H1 (cell line): ENCODE data around the gene UVRAG. TPM values are rescaled to one million over a fixed set of nuclear protein-coding genes. Genes with fewer than 3 reads are reported as not detected.

ENCODE experiments used
- CTCF ChIA-PET: fragments of 300-600 bp; sonication (Branson Sonifier 250); formaldehyde crosslinking; loops from one replicate; lab custom pipeline; 2021; ENCODE audit not compliant: partially characterized antibody; lab: Charles Lee
- POLR2A ChIA-PET: fragments of 300-600 bp; sonication (Branson Sonifier 250); formaldehyde crosslinking; loops from one replicate; lab custom pipeline; 2021; ENCODE audit warnings: inconsistent platforms; ENCODE audit not compliant: partially characterized antibody; lab: Charles Lee
- DNase-seq, 2 experiments: peaks; one replicate each; pipeline versions ENCODE4 v3.0.0 to v3.0.0-alpha.2; 2010 to 2022; ENCODE audit warnings: low spot score in 2 of 2, low read depth in 1 of 2, mixed read lengths in 1 of 2
- FAIRE-seq: peaks from 2 replicates; lab custom pipeline; 2011; peaks lifted over from hg19 to GRCh38; lab: Jason Lieb, UNC
- H2AFZ ChIP-seq: 2 replicates; pipeline ENCODE4 v1.8.1; 2012; ENCODE audit warnings: low read length, inconsistent platforms
- H2AK5ac ChIP-seq: 2 replicates; pipeline ENCODE4 v1.6.1; 2013; ENCODE audit warnings: low read depth, low read length
- H2BK120ac ChIP-seq: replicated peaks from 2 replicates; pipeline ENCODE3; 2013; ENCODE audit warnings: low read depth, low read length, inconsistent platforms
- H2BK12ac ChIP-seq: 2 replicates; pipeline ENCODE4 v1.6.1; 2013; ENCODE audit warnings: low read depth, low read length
- H2BK15ac ChIP-seq: 2 replicates; pipeline ENCODE4 v1.6.1; 2013; ENCODE audit warnings: low read length
- H2BK20ac ChIP-seq: 2 replicates; pipeline ENCODE4 v1.6.1; 2013; ENCODE audit warnings: low read length
- H2BK5ac ChIP-seq: 2 replicates; pipeline ENCODE4 v1.6.1; 2013; ENCODE audit warnings: low read depth, low read length
- H3K14ac ChIP-seq: 2 replicates; pipeline ENCODE4 v1.6.1; 2013; ENCODE audit warnings: inconsistent platforms; ENCODE audit not compliant: insufficient read length
- H3K18ac ChIP-seq: 2 replicates; pipeline ENCODE4 v1.6.1; 2013; ENCODE audit warnings: low read length; ENCODE audit errors: extremely low read depth
- H3K23ac ChIP-seq: 2 replicates; pipeline ENCODE4 v1.6.1; 2013; ENCODE audit warnings: inconsistent platforms; ENCODE audit not compliant: insufficient read length
- H3K23me2 ChIP-seq: 2 replicates; pipeline ENCODE4 v1.6.1; 2013; ENCODE audit warnings: low read depth, low read length
- H3K27ac ChIP-seq: 2 replicates; pipeline ENCODE4 v1.6.1; 2011; ENCODE audit warnings: low read depth, low read length, inconsistent platforms
- H3K27me3 ChIP-seq, 4 experiments: replicated peaks in 1 of 4; 1 replicate in 1 of 4; 2 replicates in 3 of 4; pipeline versions ENCODE4 v1.6.1 to v1.8.1; 2011 to 2013; ENCODE audit warnings: low read length in 3 of 4, mild to moderate bottlenecking in 3 of 4, inconsistent platforms in 2 of 4, mixed read lengths in 2 of 4, moderate library complexity in 1 of 4; ENCODE audit not compliant: control insufficient read depth in 3 of 4, insufficient read depth in 3 of 4; ENCODE audit errors: extremely low read depth in 1 of 4
- H3K36me3 ChIP-seq, 4 experiments: 2 replicates each; pipeline versions ENCODE4 v1.6.1 to v1.8.1; 2011 to 2013; ENCODE audit warnings: mild to moderate bottlenecking in 4 of 4, low read length in 3 of 4, moderate library complexity in 2 of 4, control low read depth in 1 of 4, inconsistent platforms in 1 of 4; ENCODE audit not compliant: insufficient read depth in 4 of 4, control insufficient read depth in 2 of 4
- H3K4ac ChIP-seq: replicated peaks from 2 replicates; pipeline ENCODE3; 2013; ENCODE audit warnings: low read length, low read depth, mixed read lengths, inconsistent platforms; ENCODE audit not compliant: insufficient read length
- H3K4me1 ChIP-seq, 4 experiments: replicated peaks in 1 of 4; 1 replicate in 1 of 4; 2 replicates in 3 of 4; pipeline versions ENCODE4 v1.6.1 to v1.8.1; 2011 to 2013; ENCODE audit warnings: low read length in 3 of 4, inconsistent platforms in 2 of 4, mixed read lengths in 1 of 4; ENCODE audit not compliant: insufficient read depth in 4 of 4, control insufficient read depth in 3 of 4
- H3K4me2 ChIP-seq, 2 experiments: 2 replicates each; pipeline versions ENCODE4 v1.6.1 to v1.8.1; 2011 to 2013; ENCODE audit warnings: low read depth in 2 of 2, low read length in 2 of 2, control low read depth in 1 of 2, inconsistent platforms in 1 of 2, mild to moderate bottlenecking in 1 of 2; ENCODE audit not compliant: insufficient read depth in 1 of 2
- H3K4me3 ChIP-seq, 4 experiments: fragments of 200-600, 300-600 bp in 1 of 4; sonication (generic), shearing (Covaris generic), sonication (Bioruptor Twin) in 1 of 4; 2 replicates each; pipeline versions ENCODE4 v1.5.1 to v1.8.1; 2011 to 2016; ENCODE audit warnings: low read length in 4 of 4, low read depth in 3 of 4, control low read depth in 2 of 4, inconsistent platforms in 2 of 4, mild to moderate bottlenecking in 2 of 4, mixed read lengths in 1 of 4, moderate library complexity in 1 of 4; ENCODE audit not compliant: insufficient read depth in 2 of 4; ENCODE audit errors: extremely low read depth in 1 of 4
- H3K56ac ChIP-seq: replicated peaks from 2 replicates; pipeline ENCODE3; 2013; ENCODE audit warnings: low read depth, mild to moderate bottlenecking, mixed read lengths, low read length, inconsistent platforms; ENCODE audit not compliant: insufficient read length
- H3K79me1 ChIP-seq: 2 replicates; pipeline ENCODE4 v1.6.1; 2013; ENCODE audit warnings: low read depth, low read length, control low read depth
- H3K79me2 ChIP-seq, 2 experiments: 2 replicates each; pipeline versions ENCODE4 v1.6.1 to v1.8.1; 2012 to 2013; ENCODE audit warnings: low read length in 2 of 2, mild to moderate bottlenecking in 2 of 2, inconsistent platforms in 1 of 2; ENCODE audit not compliant: insufficient read depth in 2 of 2, control insufficient read depth in 1 of 2
- H3K9ac ChIP-seq, 4 experiments: replicated peaks in 1 of 4; 1 replicate in 1 of 4; 2 replicates in 3 of 4; pipeline versions ENCODE4 v1.6.1 to v1.8.1; 2011 to 2013; ENCODE audit warnings: low read depth in 3 of 4, low read length in 3 of 4, control low read depth in 2 of 4, mild to moderate bottlenecking in 2 of 4, moderate library complexity in 2 of 4, inconsistent platforms in 1 of 4; ENCODE audit errors: extremely low read depth in 1 of 4
- H3K9me3 ChIP-seq, 2 experiments: 2 replicates each; pipeline versions ENCODE4 v1.6.1 to v1.8.1; 2012 to 2013; ENCODE audit warnings: mild to moderate bottlenecking in 2 of 2, moderate library complexity in 2 of 2, control low read depth in 1 of 2, inconsistent platforms in 1 of 2, low read depth in 1 of 2, low read length in 1 of 2, mixed read lengths in 1 of 2; ENCODE audit not compliant: insufficient read depth in 2 of 2
- H4K20me1 ChIP-seq, 2 experiments: replicated peaks in 1 of 2; 2 replicates each; pipeline versions ENCODE3 to v1.8.1; 2011 to 2013; ENCODE audit warnings: inconsistent platforms in 2 of 2, low read length in 2 of 2, mild to moderate bottlenecking in 1 of 2; ENCODE audit not compliant: insufficient read depth in 2 of 2, control insufficient read depth in 1 of 2
- H4K5ac ChIP-seq: 2 replicates; pipeline ENCODE4 v1.6.1; 2013; ENCODE audit warnings: low read length, low read depth, mixed read lengths, inconsistent platforms; ENCODE audit not compliant: insufficient read length
- H4K8ac ChIP-seq: 2 replicates; pipeline ENCODE4 v1.8.0; 2013; ENCODE audit warnings: mild to moderate bottlenecking, moderate library complexity, low read length, inconsistent platforms; ENCODE audit not compliant: insufficient read depth; ENCODE audit errors: extremely low read depth
- H4K91ac ChIP-seq: replicated peaks from 2 replicates; pipeline ENCODE3; 2013; ENCODE audit warnings: low read length, mixed read lengths, inconsistent platforms; ENCODE audit not compliant: insufficient read length
- ATF2 ChIP-seq: IDR thresholded peaks from 2 replicates; pipeline ENCODE4 v1.6.1; 2012; ENCODE audit warnings: low read length, inconsistent platforms
- BRCA1 ChIP-seq: IDR thresholded peaks from 2 replicates; pipeline ENCODE4 v1.6.1; 2012; ENCODE audit warnings: low read depth, low read length, improper control_type of control experiment
- CHD2 ChIP-seq: IDR thresholded peaks from 2 replicates; pipeline ENCODE4 v1.6.1; 2012; ENCODE audit warnings: low read length, improper control_type of control experiment
- JUN ChIP-seq: IDR thresholded peaks from 2 replicates; pipeline ENCODE4 v1.6.1; 2011; ENCODE audit warnings: low read depth, mild to moderate bottlenecking, improper control_type of control experiment, low read length
- KDM4A ChIP-seq: IDR thresholded peaks from one replicate; pipeline ENCODE4 v1.7.1; 2012; ENCODE audit warnings: low read depth, mild to moderate bottlenecking, moderate library complexity, low read length, inconsistent platforms; ENCODE audit not compliant: severe bottlenecking
- KDM5A ChIP-seq: fragments of 200-600 bp; IDR thresholded peaks from 2 replicates; pipeline ENCODE4 v1.7.1; 2012; ENCODE audit warnings: mild to moderate bottlenecking, low read length, inconsistent platforms, mixed read lengths
- NANOG ChIP-seq: IDR thresholded peaks from 2 replicates; pipeline ENCODE4 v1.6.1; 2011; ENCODE audit warnings: low read length, low read depth, mild to moderate bottlenecking, inconsistent platforms; ENCODE audit not compliant: insufficient read depth, poor library complexity, severe bottlenecking
- RFX5 ChIP-seq: IDR thresholded peaks from 2 replicates; pipeline ENCODE4 v1.6.1; 2011; ENCODE audit warnings: low read depth, low read length, improper control_type of control experiment, borderline replicate concordance
- SAP30 ChIP-seq: fragments of 300-600 bp; sonication (generic); IDR thresholded peaks from 2 replicates; pipeline ENCODE4 v1.7.1; 2012; ENCODE audit warnings: low read length, moderate library complexity, mild to moderate bottlenecking, inconsistent platforms; ENCODE audit not compliant: insufficient read depth, insufficient replicate concordance
- SP1 ChIP-seq: IDR thresholded peaks from 2 replicates; pipeline ENCODE4 v1.6.1; 2011; ENCODE audit warnings: low read depth, low read length
- SRF ChIP-seq: IDR thresholded peaks from 2 replicates; pipeline ENCODE4 v1.6.1; 2011; ENCODE audit warnings: mild to moderate bottlenecking, low read depth, low read length, moderate library complexity
- TAF7 ChIP-seq: optimal IDR thresholded peaks from 2 replicates; pipeline ENCODE3; 2011; ENCODE audit warnings: low read depth, mild to moderate bottlenecking, inconsistent platforms, low read length, moderate library complexity, borderline replicate concordance
- WGBS, 2 experiments: shearing (Covaris generic) in 1 of 2; methylation state at CpG; one replicate each; pipeline versions ENCODE4 v1.1.6 to v1.1.7; 2013 to 2015; ENCODE audit warnings: low lambda C conversion rate in 2 of 2, mixed read lengths in 2 of 2, inconsistent platforms in 1 of 2, low coverage in 1 of 2, missing lambda C conversion rate in 1 of 2; ENCODE audit not compliant: insufficient replicate concordance in 2 of 2, insufficient coverage in 1 of 2, insufficient read length in 1 of 2; ENCODE audit errors: extremely low coverage in 1 of 2, missing lambda C conversion rate in 1 of 2; 5-methylcytosine and 5-hydroxymethylcytosine counted together
- polyA plus RNA-seq, 7 experiments: library from polyadenylated mRNA; depleted of rRNA in 3 of 7; stranded (reverse) in 5 of 7; unstranded in 2 of 7; fragments of >200 nt in 5 of 7; fragments of 200-250 nt in 2 of 7; gene quantifications; 1 replicate in 5 of 7; 2 replicates in 1 of 7; 4 replicates in 1 of 7; pipeline versions ENCODE4 v1.2.1 to v1.2.3, GENCODE V29; 2011 to 2013; ENCODE audit warnings: missing spikeins in 2 of 7, mixed read lengths in 2 of 7
- total RNA-seq: library from RNA; stranded (reverse); fragmentation: NEBNext Ultra II Directional; extraction: Animal tissue kit (Norgen Biotek cat#: 25700); gene quantifications from 2 replicates; pipeline ENCODE4 v1.2.1, GENCODE V29; 2021

UVRAG gene
- total and polyA plus RNA-seq, 2 of the 8 experiments (the other 6 are each of a cell fraction or from before 2014, with no cell fraction given) = 5.5 to 14.7 TPM

GRCh38 chr11:76129729-76130128 lies 314.7 kb downstream of the UVRAG start:
- no peak overlapping the region for H2BK120ac ChIP-seq
- no peak for TF ChIP-seq KDM4A
- TF ChIP-seq TAF7 = no peak
- TF ChIP-seq ATF2 = no peak
- no peak for TF ChIP-seq RFX5
- no peak for TF ChIP-seq CHD2
- no peak for TF ChIP-seq JUN
- TF ChIP-seq KDM5A = no peak
- no peak for TF ChIP-seq SAP30
- no peak for TF ChIP-seq NANOG
- TF ChIP-seq SP1 = no peak
- TF ChIP-seq SRF = no peak
- no peak for TF ChIP-seq BRCA1
- no peak overlapping the region for H2BK5ac ChIP-seq
- no peaks in the 10 kb centered on the region for H3K9me3 ChIP-seq
- no peaks in the 10 kb centered on the region for H3K27me3 ChIP-seq
- H2BK15ac ChIP-seq = no peak overlapping the region
- no peak overlapping the region for H2BK20ac ChIP-seq
- H2AFZ ChIP-seq = no peak overlapping the region
- no peak overlapping the region for H3K27ac ChIP-seq
- no peak overlapping the region for H3K18ac ChIP-seq
- H4K5ac ChIP-seq = no peak overlapping the region
- no peak overlapping the region for H2BK12ac ChIP-seq
- WGBS, 2 experiments = 87 to 100% methylated on average over 2 of the region's 2 CpGs
- H3K4ac ChIP-seq = no peak overlapping the region
- H3K4me2 ChIP-seq = no peak overlapping the region
- H3K56ac ChIP-seq = no peak overlapping the region
- no peaks in the 10 kb centered on the region for H3K79me2 ChIP-seq
- no peak overlapping the region for H4K8ac ChIP-seq
- H3K4me1 ChIP-seq = no peaks in the 10 kb centered on the region
- no peak overlapping the region for H3K14ac ChIP-seq
- no peak for FAIRE-seq
- H3K9ac ChIP-seq = no peak overlapping the region
- no peaks in the 10 kb centered on the region for H3K23me2 ChIP-seq
- DNase-seq = no peak
- no peaks in the 10 kb centered on the region for H3K79me1 ChIP-seq
- no peak overlapping the region for H3K4me3 ChIP-seq
- no peak overlapping the region for H4K91ac ChIP-seq
- no peak overlapping the region for H2AK5ac ChIP-seq
- H4K20me1 ChIP-seq = no peaks in the 10 kb centered on the region
- CTCF ChIA-PET = interaction anchor here (1.8 to 3.2 kb wide), 2 partner anchors 11 to 22 kb away, joined by 5 to 9 read pairs; no protein-coding TSS in a partner anchor
- H3K23ac ChIP-seq = no peak overlapping the region
- POLR2A ChIA-PET = no interaction called here
- no peaks in the 10 kb centered on the region for H3K36me3 ChIP-seq
